Mucosa of descending colon (tissue), 3 donors: Measurements from ENCODE around the gene PACRGL. TPM values are rescaled to one million over a fixed set of nuclear protein-coding genes. Genes with fewer than 3 reads are reported as not detected.
"Not testable (repeated sequence)": the region's sequence is repeated elsewhere in the genome, so short reads cannot be mapped to it uniquely, and the experiment has no call there.

Experiments
- ATAC-seq: fragments of 200-7000 bp; cut with Tn5 transposase; one replicate; pipeline ENCODE4 v1.9.1; 2020; ENCODE audit warnings: mild to moderate bottlenecking, moderate library complexity
- DNase-seq, 3 donors: peaks; one replicate each; pipeline ENCODE4 v3.0.0-alpha.2; 2020
- H3K36me3 ChIP-seq: fragments of 200-600 bp; one replicate; pipeline ENCODE4 v1.8.0; 2021; ENCODE audit warnings: low read depth, mild to moderate bottlenecking
- H3K4me1 ChIP-seq: fragments of 200-600 bp; one replicate; pipeline ENCODE4 v1.8.0; 2021; ENCODE audit warnings: low read depth, mild to moderate bottlenecking
- H3K4me3 ChIP-seq: fragments of 200-600 bp; one replicate; pipeline ENCODE4 v1.8.0; 2021; ENCODE audit warnings: mild to moderate bottlenecking
- H3K9me3 ChIP-seq: fragments of 200-600 bp; one replicate; pipeline ENCODE4 v1.8.0; 2021; ENCODE audit warnings: mild to moderate bottlenecking
- intact Hi-C, 2 donors: fragments of 100-400 bp; cut with DNase I in 1 of 2; cut with micrococcal nuclease in 1 of 2; formaldehyde crosslinking; loops; one replicate each; pipeline versions ENCODE4 v1.11.0 to v1.11.1; 2022; cut with DNase I, micrococcal nuclease
- total RNA-seq, 3 donors: library from RNA; stranded (reverse); fragmentation: NEBNext Ultra II Directional in 2 of 3; extraction: Animal tissue kit (Norgen Biotek cat#: 25700) in 2 of 3; gene quantifications; one replicate each; pipeline versions ENCODE4 v1.2.1 to v1.2.4, GENCODE V29; 2021 to 2023
- TF ChIP-seq, protein P1 (sequence below): fragments of 200-600 bp; IDR thresholded peaks from one replicate; pipeline ENCODE4 v1.8.0; 2022; ENCODE audit warnings: antibody characterized with exemption, mild to moderate bottlenecking
- donor health status: DM: no; HTN: no; CAD: no; lungs with moderate emphysema.
- donor health status: DM: no; HTN: no; CAD: no.
- donor health status: DM: no; HTN: yes; CAD: no.

Gene PACRGL
- total RNA-seq, 3 donors from 2014 or later = 14.1 to 24.1 (median 23.2) TPM

GRCh38 chr4:20773144-20773997 is 73.1 kb downstream of the PACRGL start:
- peak in 2 of 3 donors; percentile 29 to 75 for DNase-seq

DNA sequence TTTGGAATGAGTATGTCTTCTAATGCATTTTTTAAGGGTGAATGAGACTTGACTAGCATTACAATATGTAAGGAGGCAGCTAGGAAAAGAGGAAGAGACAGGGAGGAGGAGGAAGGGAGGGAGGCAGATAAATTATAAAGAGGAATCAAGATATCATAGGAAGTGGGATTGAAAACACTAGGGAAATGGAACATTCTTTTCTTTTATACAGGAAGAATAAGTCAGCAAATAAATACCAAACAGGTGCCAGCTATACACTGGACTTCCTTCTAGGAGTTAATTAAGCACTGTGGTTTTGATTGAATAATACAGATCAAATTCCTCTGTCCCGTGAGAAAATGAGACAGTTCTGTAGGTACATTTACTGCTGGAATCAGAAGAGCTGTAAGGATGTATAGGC is 78.6 kb downstream of the PACRGL start:
- intact Hi-C loops = no loop called here
- Histone ChIP-seq H3K4me1 (no peaks in the 10 kb centered on the region), H3K4me3 (no peak overlapping the region), H3K36me3 (no peaks in the 10 kb centered on the region), H3K9me3 (peaks cover 5% of the 10 kb centered on the region)
- ATAC-seq = no peak
- TF ChIP-seq, protein P1, sequence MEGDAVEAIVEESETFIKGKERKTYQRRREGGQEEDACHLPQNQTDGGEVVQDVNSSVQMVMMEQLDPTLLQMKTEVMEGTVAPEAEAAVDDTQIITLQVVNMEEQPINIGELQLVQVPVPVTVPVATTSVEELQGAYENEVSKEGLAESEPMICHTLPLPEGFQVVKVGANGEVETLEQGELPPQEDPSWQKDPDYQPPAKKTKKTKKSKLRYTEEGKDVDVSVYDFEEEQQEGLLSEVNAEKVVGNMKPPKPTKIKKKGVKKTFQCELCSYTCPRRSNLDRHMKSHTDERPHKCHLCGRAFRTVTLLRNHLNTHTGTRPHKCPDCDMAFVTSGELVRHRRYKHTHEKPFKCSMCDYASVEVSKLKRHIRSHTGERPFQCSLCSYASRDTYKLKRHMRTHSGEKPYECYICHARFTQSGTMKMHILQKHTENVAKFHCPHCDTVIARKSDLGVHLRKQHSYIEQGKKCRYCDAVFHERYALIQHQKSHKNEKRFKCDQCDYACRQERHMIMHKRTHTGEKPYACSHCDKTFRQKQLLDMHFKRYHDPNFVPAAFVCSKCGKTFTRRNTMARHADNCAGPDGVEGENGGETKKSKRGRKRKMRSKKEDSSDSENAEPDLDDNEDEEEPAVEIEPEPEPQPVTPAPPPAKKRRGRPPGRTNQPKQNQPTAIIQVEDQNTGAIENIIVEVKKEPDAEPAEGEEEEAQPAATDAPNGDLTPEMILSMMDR = no peak
- no peak for DNase-seq

More at GRCh38 chr4:20773144-20773997, 73.1 kb downstream of the PACRGL start:
- ATAC-seq = peak; percentile 76
- no peak overlapping the region for H3K4me3 ChIP-seq
- no peaks in the 10 kb centered on the region for H3K36me3 ChIP-seq
- H3K4me1 ChIP-seq = no peaks in the 10 kb centered on the region
- intact Hi-C loops = loop anchor here (5.0 kb wide), 1 partner anchor 359 kb away; no protein-coding TSS in a partner anchor
- TF ChIP-seq, protein P1 = no peak
- no peaks in the 10 kb centered on the region for H3K9me3 ChIP-seq

DNA sequence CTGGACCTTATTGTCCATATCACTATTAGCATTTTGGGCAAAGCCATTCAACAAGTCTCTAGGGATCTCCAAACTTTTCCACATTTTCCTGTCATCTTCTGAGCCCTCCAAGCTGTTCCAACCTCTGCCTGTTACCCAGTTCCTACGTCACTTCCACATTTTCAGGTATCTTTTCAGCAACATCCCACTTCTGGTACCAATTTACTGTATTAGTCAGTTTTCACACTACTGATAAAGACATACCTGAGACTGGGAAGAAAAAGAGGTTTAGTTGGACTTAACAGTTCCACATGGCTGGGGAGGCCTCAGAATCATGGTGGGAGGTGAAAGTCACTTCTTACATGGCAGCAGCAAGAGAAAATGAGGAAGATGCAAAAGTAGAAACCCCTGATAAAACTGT is 82.9 kb downstream of the PACRGL start:
- H3K36me3 ChIP-seq, H3K9me3 ChIP-seq, DNase-seq, H3K4me1 ChIP-seq, ATAC-seq, intact Hi-C loops, H3K4me3 ChIP-seq: not testable (repeated sequence)

DNA sequence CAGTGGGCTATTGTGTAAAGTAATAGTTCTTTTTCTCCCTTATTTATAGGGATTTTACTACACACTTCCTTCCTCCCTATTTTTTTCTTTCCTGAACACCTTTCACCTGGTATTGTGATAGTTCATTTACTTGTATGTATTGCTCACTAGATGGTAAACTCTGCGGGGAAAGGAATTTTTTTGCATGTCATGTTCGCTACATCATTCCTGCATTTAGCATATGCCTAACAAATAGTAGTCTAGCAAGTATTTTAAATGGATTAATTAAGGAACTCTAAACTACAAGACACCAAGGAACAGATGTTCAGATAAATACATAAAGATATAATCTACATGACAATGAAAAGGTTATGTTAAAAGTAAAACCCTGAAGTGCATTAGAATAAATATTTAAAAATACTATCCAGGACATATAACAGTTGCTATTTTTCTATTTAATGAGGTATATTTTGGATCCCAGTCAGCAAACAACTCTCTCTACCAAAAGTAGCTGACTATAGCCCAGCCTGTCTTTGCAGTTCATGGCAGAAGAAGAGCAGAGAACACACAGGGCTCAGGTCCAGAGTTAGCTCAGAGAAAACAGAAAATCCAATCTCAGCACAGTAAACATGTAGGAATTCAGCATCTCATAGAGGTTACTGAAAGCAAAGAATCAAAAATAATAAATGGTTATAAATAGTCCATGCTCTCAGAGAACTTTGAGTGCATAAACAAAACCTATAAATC is 87.8 kb downstream of the PACRGL start:
- ATAC-seq (no peak), DNase-seq (no peak)
- TF ChIP-seq, protein P1 = no peak
- Histone ChIP-seq H3K4me3 (no peak overlapping the region), H3K9me3 (peaks cover 4% of the 10 kb centered on the region), H3K36me3 (no peaks in the 10 kb centered on the region), H3K4me1 (no peaks in the 10 kb centered on the region)
- intact Hi-C loops = no loop called here
